NCI-H526 (cell line): ENCODE measurements around the gene OR9G4.

Source experiments
- DNase-seq, 2 experiments: peaks; one replicate each; lab custom pipeline; 2025; lab: John Stamatoyannopoulos, UW

Gene OR9G4

DNA sequence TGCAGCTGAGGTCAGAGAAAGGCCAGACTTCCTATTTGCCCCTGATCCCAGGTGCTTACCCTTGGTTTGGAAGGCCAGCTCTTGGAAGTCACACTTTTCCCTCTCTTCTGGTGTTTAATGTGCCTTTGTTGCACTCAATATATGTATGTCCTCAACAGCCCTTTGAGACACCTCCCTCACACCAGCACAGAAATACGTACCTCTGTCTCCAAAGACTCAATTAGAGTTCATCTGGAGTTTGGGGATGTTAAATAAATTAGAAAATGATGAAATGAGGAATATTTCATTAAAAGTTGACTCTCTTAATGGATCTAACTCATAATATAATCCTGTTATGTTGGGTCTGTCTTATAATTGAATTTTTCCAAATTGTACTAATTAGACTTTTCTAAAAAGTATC lies at the start of gene OR9G4:
Gene OR9G4 (minus strand): TSS at position 101 of the 400 bp plus-strand sequence. CDS start 4,931 bp downstream, outside the sequence.
- DNase-seq: no peak

DNA sequence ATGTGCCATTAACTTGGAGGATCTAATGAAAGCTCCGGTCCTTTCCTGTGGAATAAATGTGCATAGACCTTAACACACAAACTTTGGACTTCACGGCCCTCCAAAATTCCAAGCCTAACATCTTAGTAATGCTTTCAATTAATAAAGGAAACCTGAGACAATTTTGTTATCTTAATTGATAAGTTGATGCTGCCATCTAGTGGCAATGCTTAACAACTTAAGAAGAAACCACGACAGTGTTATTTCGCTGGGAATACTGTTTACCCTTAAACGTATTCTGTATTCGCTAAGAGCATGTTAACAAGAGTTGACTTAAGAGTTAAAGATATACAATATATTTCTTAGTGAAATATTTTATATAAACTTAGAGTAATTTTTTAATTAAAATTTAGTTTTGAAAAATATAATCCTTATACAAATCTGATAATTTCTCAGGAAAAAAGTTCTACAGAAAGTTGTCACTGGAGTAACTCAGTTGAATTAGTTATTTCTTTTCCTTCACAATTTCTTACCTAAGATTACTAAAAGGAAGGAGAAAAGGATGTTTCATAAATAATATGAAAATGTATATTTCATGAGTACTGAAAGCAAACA lies 35.0 kb upstream of the OR9G4 start:
- peak; percentile 11 to 86 for DNase-seq

DNA sequence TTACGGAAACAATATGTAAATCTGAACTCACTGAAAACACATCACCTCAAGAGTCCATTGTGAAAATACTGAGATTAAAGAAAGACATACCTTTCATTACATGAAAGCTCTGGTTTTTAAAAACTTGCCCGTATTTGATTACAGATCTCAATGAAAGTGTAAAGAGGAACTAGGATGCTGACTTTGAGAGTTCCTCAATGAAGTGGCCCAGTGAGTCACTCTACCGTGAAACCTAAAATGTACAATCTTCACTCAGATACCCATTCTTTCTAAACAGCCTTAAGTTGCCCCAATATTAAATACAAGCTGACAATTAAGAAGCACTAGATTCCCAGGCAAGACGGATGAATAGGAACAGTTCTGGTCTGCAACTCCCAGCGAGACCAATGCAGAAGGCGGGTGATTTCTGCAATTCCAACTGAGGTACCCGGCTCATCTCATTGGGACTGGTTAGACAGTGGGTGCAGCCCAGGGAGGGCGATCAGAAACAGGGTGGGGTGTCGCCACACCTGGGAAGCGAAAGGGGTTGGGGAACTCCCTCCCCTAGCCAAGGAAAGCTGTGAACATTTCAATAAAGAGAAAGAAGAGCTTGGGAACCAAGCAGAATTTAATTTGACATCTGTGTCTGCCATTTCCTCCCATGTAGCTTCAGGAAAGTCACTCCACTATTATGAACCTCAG lies 33.8 kb upstream of the OR9G4 start:
- no peak for DNase-seq

DNA sequence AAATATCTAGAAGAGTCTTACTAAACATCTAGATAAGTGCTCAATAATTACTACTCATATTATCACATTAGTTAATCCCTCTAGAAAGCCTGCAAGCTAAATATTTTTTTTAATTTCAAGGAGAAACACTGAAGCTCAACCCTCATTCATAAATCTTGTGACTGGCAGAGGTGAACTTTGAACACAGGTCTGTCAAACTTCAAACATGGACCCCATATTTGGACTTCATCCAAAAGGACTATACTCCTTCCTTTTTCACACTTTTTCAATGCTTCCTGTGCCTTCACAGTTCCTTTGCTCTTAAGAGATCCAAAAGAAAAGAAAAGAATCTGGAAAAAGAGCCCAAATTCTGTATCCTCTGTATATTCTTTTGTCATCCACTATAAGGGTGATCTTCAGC lies 28.3 kb upstream of the OR9G4 start:
- DNase-seq: no peak

DNA sequence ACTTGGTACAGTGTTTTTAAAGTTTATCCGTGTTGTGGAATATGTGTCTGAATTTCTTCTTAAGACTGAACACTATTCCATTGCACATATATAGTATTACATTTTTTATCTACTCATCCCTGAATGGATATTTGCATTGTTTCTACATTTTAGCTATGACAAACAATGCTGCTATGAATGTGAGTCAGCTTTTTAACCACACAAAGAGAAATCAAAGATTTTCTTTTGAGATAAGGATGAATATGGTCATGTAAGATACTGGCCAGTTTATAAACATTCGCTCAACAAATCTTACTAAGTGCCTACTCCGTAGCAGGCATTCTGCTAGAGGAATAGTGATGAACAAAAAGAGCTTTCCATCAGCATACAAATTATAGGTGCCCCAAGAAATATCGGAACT lies 16.5 kb upstream of the OR9G4 start:
- no peak for DNase-seq

DNA sequence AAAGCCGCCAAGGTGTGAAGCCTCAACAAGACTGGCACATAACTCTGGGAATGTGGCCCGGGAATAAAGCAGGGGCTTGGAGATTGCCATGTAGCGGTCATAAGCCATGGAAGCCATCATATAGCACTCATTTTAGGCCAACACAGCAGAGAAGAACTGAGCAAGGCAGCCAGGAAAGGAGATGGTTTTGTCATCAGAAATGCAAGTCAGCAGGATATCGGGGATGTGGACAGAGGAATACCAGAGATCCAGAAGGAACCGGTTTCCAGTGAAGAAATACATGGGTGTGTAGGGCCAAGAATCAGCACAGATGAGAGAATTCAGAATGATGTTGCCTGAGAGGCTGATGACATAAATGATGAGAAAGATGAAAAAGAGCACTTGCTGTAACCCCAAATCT lies 3.0 kb upstream of the OR9G4 start:
- DNase-seq: no peak

DNA sequence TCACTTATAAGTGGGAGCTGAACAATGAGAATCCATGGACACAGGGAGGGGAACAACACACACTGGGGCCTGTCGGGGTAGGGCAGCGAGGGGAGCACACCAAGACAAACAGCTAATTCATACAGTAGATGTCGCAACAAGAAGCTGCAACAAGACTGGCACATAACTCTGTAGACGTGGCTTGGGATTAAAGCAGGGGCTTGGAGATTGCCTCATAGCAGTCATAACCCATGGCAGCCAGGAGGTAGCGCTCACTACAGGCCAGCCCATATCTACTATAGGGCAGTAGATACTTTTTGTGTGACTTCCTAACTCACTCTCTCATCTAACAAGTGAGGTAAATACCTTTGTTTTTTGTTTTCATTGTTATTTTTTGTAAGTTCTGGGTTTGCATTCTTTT lies 1.7 kb upstream of the OR9G4 start:
- no peak for DNase-seq

DNA sequence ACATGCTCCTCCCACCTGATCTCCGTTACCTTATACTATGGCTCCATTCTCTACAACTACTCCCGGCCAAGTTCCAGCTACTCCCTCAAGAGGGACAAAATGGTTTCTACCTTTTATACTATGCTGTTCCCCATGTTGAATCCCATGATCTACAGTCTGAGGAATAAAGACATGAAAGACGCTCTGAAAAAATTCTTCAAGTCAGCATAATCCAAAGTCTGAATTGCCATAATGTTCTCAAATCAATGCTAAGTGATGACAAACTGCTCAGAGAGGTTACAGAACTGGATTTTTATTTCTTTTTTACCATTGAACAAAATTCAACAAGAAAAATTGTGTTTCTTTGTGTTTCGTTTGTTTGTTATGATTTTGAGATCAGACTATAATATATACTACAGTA lies 7.6 kb downstream of the OR9G4 start:
- no peak for DNase-seq

DNA sequence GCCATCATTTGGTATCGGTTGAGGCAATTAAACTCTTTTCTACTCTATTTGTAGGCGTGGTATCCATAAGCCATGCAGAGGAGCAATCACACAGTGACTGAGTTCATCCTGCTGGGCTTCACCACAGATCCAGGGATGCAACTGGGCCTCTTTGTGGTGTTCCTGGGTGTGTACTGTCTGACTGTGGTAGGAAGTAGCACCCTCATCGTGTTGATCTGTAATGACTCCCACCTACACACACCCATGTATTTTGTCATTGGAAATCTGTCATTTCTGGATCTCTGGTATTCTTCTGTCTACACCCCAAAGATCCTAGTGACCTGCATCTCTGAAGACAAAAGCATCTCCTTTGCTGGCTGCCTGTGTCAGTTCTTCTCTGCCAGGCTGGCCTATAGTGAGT lies 8.4 kb downstream of the OR9G4 start:
- no peak for DNase-seq

DNA sequence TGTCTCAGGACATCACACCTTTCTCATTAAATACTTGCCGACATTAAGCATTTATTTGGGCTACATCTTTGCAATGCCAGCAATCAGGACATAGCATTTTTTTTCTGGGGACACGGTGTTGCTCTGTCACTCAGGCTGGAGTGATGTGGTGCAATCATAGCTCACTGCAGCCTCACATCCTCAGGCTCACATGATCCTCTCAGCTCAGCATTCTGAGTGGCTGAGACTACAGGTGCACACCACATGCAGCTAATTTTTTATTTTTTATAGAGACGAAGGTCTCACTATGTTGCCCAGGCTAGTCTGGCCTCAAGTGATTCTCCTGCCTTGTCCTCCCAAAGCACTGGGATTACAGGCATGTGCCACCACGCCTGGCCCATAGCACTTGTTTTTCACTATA lies 28.0 kb downstream of the OR9G4 start:
- no peak for DNase-seq

DNA sequence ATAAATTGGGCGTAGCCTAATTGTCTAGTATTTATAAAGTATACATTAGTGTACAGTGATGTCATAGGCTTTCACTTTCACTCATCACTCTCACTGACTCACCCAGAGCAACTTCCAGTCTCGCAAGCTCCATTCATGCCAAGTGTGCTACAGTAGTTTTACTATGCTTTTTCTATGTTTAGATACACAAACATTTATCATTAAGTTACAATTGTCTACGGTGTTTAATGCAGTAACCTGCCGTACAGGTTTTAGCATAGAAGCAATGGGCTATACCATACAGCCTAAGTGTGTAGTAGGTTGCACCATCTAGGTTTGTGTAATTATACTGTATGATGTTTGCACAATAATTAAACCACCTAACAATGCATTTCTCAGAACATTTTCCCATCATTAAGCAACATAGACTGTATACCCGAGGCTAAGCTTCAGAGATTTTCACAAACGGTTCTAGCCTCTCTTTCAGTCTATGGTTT lies 32.1 kb downstream of the OR9G4 start:
- DNase-seq: no peak

DNA sequence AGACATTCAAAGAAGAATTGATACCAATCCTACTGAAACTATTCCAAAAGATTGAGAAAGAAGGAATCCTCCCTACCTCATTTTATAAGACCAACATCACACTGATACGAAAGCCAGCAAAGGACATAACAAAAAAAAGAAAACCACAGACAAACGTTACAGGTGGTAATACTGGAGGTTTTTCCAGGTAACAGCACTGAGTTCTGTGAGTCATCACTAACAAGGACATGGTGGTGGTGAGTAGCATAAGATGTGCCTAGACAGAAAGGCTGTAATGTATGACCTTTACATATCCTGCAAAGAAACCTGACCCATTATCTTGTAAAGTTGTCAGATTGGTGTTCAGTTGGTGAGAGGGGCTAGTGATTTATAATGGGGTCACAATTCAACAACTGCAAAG lies 34.3 kb downstream of the OR9G4 start:
- DNase-seq: no peak

DNA sequence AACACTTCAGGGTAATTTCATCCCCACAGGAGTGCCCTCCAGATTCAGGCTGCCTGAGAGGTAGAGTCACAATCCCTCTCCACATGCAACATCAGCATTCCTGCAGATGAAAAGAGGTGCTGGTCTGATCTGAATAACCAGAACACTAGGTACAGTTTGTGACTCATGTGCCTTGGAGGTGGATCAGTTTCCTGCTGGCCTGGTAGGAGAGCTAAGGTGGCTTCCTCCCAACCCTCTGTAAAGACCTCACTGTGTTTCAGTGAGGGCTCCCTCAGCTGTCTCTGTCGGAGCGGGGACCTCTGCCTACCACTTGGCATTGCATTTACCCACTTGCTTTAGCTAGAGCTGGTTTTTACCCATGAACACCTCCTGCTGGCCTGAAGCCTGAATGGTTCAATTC lies 42.0 kb downstream of the OR9G4 start:
- no peak for DNase-seq

DNA sequence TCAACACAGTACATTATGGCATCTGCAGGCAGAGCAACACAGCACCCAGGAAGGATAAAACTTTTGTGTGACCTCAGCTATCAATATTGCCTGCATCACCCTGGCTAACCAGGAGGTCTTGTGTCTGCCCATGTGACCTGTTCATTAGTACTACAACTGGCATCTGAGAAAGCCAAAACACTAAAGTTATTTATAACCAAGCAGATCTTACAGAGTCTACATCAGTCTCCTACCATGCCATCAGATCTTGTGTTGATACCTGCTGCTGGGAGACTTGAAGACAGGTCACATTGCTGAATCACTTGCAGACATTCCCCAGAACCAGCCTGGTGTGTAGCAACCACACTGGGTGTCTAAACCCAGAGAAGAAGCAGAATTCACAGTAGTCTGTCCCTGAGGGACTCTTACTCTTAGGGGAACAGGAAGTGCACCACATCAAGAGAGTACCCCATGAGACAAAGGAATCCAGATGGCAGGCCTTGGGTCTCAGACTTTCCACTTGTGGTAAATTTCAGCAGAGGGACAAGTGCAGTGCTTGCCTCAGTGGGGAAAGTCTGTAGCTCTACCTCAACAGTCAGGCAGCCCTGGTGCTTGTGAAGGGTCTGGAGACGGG lies 42.6 kb downstream of the OR9G4 start:
- no peak for DNase-seq

DNA sequence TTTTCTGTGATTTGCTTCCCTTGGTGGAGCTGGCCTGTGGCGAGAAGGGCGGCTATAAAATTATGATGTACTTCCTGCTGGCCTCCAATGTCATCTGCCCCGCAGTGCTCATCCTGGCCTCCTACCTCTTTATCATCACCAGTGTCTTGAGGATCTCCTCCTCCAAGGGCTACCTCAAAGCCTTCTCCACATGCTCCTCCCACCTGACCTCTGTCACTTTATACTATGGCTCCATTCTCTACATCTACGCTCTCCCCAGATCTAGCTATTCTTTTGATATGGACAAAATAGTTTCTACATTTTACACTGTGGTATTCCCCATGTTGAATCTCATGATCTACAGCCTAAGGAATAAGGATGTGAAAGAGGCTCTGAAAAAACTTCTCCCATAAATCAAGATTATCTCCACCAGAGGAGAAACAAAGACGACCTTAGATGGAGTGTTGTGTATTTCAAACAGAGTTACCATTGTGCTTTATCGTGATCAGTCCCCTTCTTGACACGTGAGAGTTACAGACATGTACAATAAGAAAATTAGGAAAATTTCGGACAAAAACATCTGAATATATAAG lies 47.5 kb downstream of the OR9G4 start:
- DNase-seq: no peak

DNA sequence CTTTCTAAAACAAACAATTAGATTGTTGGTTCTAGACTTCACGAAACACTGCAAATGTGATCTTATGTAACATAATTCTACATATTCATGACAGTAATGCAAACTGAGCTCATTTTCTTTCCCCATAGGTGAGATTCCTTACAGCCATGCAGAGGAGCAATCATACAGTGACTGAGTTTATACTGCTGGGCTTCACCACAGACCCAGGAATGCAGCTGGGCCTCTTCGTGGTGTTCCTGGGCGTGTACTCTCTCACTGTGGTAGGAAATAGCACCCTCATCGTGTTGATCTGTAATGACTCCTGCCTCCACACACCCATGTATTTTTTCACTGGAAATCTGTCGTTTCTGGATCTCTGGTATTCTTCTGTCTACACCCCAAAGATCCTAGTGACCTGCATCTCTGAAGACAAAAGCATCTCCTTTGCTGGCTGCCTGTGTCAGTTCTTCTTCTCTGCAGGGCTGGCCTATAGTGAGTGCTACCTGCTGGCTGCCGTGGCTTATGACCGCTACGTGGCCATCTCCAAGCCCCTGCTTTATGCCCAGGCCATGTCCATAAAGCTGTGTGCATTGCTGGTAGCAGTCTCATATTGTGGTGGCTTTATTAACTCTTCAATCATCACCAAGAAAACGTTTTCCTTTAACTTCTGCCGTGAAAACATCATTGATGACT lies 48.1 kb downstream of the OR9G4 start:
- DNase-seq: no peak

DNA sequence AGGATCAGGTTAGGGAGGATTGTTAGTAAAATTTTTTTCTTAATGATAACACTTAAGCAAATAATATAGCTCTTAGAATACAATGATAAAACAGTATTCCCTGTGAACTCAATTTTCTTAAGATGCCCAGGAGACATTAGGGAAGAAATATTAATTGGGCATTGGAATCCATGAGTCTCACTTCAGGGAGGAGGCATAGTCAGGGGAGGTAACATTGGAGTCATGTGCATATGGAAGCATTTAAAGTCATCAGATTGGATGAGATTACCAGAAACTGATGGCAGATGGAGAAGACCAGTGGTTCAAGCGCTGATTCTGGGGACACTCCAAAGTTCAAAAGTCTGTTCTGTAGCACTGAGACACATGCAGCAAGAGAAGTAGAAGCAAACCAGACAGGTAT lies 49.7 kb downstream of the OR9G4 start, which contains the start of gene OR9G1:
Gene OR9G1 (plus strand): TSS at position 301 of the 400 bp plus-strand sequence. CDS start 1,293 bp downstream, outside the sequence.
- no peak for DNase-seq

DNA sequence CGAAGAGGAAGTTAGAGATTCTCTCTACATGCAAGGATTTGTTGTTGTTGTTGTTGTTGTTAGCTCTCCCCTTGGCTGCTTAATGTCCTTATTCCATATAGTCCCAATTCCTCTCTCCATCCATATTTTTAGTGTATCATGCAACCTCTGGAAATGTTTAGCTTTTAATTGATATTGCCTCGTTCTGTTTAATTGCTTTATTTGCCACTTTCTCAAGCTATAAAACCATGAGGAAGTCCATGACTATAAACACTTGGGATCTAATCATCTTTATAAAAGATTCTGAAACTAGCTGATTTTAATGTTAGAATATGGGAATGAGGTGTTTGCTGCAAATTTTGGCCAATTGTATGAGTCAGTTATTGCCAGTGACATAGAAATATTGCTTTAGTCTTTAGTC lies 55.1 kb downstream of the OR9G4 start:
- no peak for DNase-seq
